ENCODE results near the gene ADD3. TPM values are rescaled to one million over a fixed set of nuclear protein-coding genes. Genes with fewer than 3 reads are reported as not detected.
A peak's percentile ranks its signal among the peaks of the same experiment; 100 is the strongest.

ADD3 gene
- total RNA-seq, 1 donor from 2014 or later, result 113 TPM

DNA sequence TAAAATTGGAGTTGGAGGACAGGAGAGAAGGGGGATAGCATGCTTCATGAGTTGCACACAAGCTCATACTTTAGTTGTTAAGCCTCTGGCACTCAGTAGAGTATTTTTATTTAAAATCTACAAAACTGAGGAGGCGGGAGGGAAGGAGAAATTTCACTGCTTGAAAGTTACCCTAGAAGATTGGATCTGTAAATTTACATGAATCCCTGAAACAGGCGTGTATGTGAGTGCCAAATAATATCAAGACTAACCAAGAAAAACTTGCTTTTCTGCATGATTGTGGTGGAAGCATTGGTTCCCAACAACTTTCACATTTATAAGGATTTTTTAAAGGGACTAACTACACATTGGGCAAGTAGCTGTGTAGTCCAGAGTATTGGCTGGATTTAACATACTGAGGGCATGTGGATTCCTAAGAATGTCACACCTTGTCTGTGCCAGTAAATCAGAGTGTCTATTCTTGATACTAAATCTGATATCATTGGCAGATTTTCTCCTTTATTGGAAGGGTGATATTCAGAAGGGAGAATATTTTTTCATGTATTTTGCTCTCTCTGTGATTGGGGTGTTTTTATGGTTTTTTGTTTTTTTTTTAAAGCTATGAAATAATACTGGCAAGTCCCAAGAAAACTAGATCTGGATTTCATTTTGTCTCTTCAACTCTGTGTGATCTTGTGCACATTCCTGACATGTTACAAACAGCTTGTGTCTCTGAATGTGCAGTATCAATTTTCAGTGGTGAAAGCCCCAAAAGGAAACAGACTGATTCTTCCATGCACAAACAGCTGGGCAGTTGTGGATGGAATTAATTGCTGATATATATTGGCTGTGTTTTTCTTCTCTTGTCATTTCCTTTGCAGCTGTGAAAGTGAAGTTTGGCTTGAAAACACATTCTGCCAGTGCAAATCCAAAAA is 67.2 kb downstream of the ADD3 start:
- Histone ChIP-seq H3K9me3 (ENCODE audit: control insufficient read depth in 3 of 3, low read length in 3 of 3) (no peaks in the 10 kb centered on the region), H3K36me3 (ENCODE audit: control insufficient read depth in 3 of 3, insufficient read depth in 3 of 3, low read length in 3 of 3) (no peaks in the 10 kb centered on the region), H3K4me3 (ENCODE audit: low read length in 3 of 3) (peak overlapping the region in 1 of 3 donors; percentile 24), H3K9ac (ENCODE audit: low read depth in 1 of 3, low read length in 3 of 3) (peak overlapping the region in 1 of 3 donors; percentile 40), H3K27me3 (ENCODE audit: control insufficient read depth in 3 of 3, insufficient read depth in 3 of 3, low read length in 3 of 3) (no peaks in the 10 kb centered on the region), H3K27ac (ENCODE audit: low read depth, low read length) (peak overlapping the region; percentile 43), H3K4me1 (ENCODE audit: control insufficient read depth in 3 of 3, insufficient read depth in 3 of 3, low read length in 3 of 3) (peaks cover 17 to 43% (median 33%) of the 10 kb centered on the region in 3 donors)

GRCh38 chr10:110075686-110076085 is 67.9 kb downstream of the ADD3 start:
- Histone ChIP-seq H3K4me1 (ENCODE audit: control insufficient read depth in 3 of 3, insufficient read depth in 3 of 3, low read length in 3 of 3) (peaks cover 17 to 43% (median 33%) of the 10 kb centered on the region in 3 donors), H3K27me3 (ENCODE audit: control insufficient read depth in 3 of 3, insufficient read depth in 3 of 3, low read length in 3 of 3) (no peaks in the 10 kb centered on the region), H3K4me3 (ENCODE audit: low read length in 3 of 3) (no peak overlapping the region), H3K36me3 (ENCODE audit: control insufficient read depth in 3 of 3, insufficient read depth in 3 of 3, low read length in 3 of 3) (no peaks in the 10 kb centered on the region), H3K9ac (ENCODE audit: low read depth in 1 of 3, low read length in 3 of 3) (no peak overlapping the region), H3K27ac (ENCODE audit: low read depth, low read length) (peak overlapping the region; percentile 43), H3K9me3 (ENCODE audit: control insufficient read depth in 3 of 3, low read length in 3 of 3) (no peaks in the 10 kb centered on the region)

DNA sequence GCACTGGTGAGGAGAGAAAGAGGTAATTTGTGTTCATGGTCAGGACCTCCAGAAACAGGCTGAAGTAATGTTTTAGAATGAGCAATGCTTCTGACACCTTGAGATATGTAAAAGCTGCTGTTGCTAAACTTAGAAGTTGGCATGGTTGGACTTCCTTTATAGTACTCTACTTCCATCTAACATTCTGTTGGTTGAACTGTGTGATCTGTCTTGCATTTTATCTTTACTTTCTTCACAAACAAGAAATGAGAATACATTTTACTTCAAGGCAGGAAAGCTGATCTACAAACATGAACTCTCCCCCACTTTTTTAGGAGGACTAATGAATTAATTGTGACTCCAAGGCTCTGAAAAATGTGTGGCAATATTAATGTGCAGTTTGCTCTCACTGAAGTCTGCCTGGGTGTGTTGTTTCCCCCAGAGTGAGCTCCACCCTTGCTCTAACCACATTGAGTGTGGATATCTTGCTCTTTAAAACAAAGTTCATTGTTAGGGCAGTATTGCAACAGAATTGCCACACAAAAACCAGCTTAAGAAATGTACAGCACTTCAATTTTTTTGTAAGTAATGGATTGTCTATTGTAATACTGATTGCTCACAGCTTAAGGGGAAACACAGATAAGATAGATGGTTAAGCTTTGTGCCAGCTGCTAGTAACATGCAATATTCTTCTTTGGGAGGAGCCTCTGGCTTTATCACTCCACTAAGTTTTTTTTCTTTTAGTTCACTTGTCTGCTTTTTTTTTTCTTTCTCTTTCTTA is 69.0 kb downstream of the ADD3 start:
- no peaks in the 10 kb centered on the region for H3K36me3 ChIP-seq (ENCODE audit: control insufficient read depth in 3 of 3, insufficient read depth in 3 of 3, low read length in 3 of 3)
- H3K27ac ChIP-seq (ENCODE audit: low read depth, low read length), result peak overlapping the region; percentile 51
- no peak overlapping the region for H3K9ac ChIP-seq (ENCODE audit: low read depth in 1 of 3, low read length in 3 of 3)
- no peaks in the 10 kb centered on the region for H3K9me3 ChIP-seq (ENCODE audit: control insufficient read depth in 3 of 3, low read length in 3 of 3)
- H3K4me1 ChIP-seq (ENCODE audit: control insufficient read depth in 3 of 3, insufficient read depth in 3 of 3, low read length in 3 of 3), result peaks cover 19 to 44% (median 33%) of the 10 kb centered on the region in 3 donors
- H3K27me3 ChIP-seq (ENCODE audit: control insufficient read depth in 3 of 3, insufficient read depth in 3 of 3, low read length in 3 of 3), result no peaks in the 10 kb centered on the region
- H3K4me3 ChIP-seq (ENCODE audit: low read length in 3 of 3), result peak overlapping the region in 2 of 3 donors; percentile 1 to 45

- no peaks in the 10 kb centered on the region for H3K9me3 ChIP-seq (ENCODE audit: control insufficient read depth in 3 of 3, low read length in 3 of 3)
- H3K9ac ChIP-seq (ENCODE audit: low read depth in 1 of 3, low read length in 3 of 3), result no peak overlapping the region
- peak overlapping the region in 1 of 3 donors; percentile 45 for H3K4me3 ChIP-seq (ENCODE audit: low read length in 3 of 3)
- H3K27me3 ChIP-seq (ENCODE audit: control insufficient read depth in 3 of 3, insufficient read depth in 3 of 3, low read length in 3 of 3), result no peaks in the 10 kb centered on the region
- peak overlapping the region; percentile 51 for H3K27ac ChIP-seq (ENCODE audit: low read depth, low read length)
- no peaks in the 10 kb centered on the region for H3K36me3 ChIP-seq (ENCODE audit: control insufficient read depth in 3 of 3, insufficient read depth in 3 of 3, low read length in 3 of 3)
- H3K4me1 ChIP-seq (ENCODE audit: control insufficient read depth in 3 of 3, insufficient read depth in 3 of 3, low read length in 3 of 3), result peaks cover 20 to 47% (median 33%) of the 10 kb centered on the region in 3 donors
These were observed 69.8 kb downstream of the ADD3 start for GRCh38 chr10:110077436-110078130.

GRCh38 chr10:110078317-110078716 is 70.5 kb downstream of the ADD3 start:
- H3K36me3 ChIP-seq (ENCODE audit: control insufficient read depth in 3 of 3, insufficient read depth in 3 of 3, low read length in 3 of 3), result no peaks in the 10 kb centered on the region
- H3K4me3 ChIP-seq (ENCODE audit: low read length in 3 of 3), result peak overlapping the region in 1 of 3 donors; percentile 19
- H3K27me3 ChIP-seq (ENCODE audit: control insufficient read depth in 3 of 3, insufficient read depth in 3 of 3, low read length in 3 of 3), result no peaks in the 10 kb centered on the region
- H3K27ac ChIP-seq (ENCODE audit: low read depth, low read length), result peak overlapping the region; percentile 51
- H3K4me1 ChIP-seq (ENCODE audit: control insufficient read depth in 3 of 3, insufficient read depth in 3 of 3, low read length in 3 of 3), result peaks cover 20 to 47% (median 33%) of the 10 kb centered on the region in 3 donors
- H3K9ac ChIP-seq (ENCODE audit: low read depth in 1 of 3, low read length in 3 of 3), result no peak overlapping the region
- H3K9me3 ChIP-seq (ENCODE audit: control insufficient read depth in 3 of 3, low read length in 3 of 3), result no peaks in the 10 kb centered on the region

GRCh38 chr10:110081911-110082310 is 74.1 kb downstream of the ADD3 start:
- Histone ChIP-seq H3K4me3 (ENCODE audit: low read length in 3 of 3) (peak overlapping the region in 1 of 3 donors; percentile 32), H3K27me3 (ENCODE audit: control insufficient read depth in 3 of 3, insufficient read depth in 3 of 3, low read length in 3 of 3) (no peaks in the 10 kb centered on the region), H3K9ac (ENCODE audit: low read depth in 1 of 3, low read length in 3 of 3) (no peak overlapping the region), H3K36me3 (ENCODE audit: control insufficient read depth in 3 of 3, insufficient read depth in 3 of 3, low read length in 3 of 3) (no peaks in the 10 kb centered on the region), H3K27ac (ENCODE audit: low read depth, low read length) (peak overlapping the region; percentile 25), H3K9me3 (ENCODE audit: control insufficient read depth in 3 of 3, low read length in 3 of 3) (no peaks in the 10 kb centered on the region), H3K4me1 (ENCODE audit: control insufficient read depth in 3 of 3, insufficient read depth in 3 of 3, low read length in 3 of 3) (peaks cover 4 to 17% (median 12%) of the 10 kb centered on the region in 3 donors)

DNA sequence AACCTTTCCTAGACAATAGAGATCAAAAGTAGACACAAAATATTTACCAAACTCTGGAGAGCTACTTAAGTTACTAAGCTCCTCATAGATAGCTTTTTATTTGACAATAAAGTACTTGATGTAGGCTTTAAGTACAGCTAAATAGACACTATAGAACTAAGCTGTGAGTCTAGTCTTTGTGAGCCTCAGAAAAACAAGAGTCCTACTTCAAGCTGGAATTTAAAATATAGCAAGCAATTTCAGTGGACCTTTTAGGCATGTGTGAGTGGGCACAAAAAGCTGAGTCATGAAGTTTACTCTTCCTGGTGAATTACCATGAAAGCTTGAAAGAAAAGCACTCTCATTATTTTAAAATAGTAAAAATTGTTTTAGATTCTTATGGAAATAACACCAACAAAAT is 76.1 kb downstream of the ADD3 start:
- no peak overlapping the region for H3K4me3 ChIP-seq (ENCODE audit: low read length in 3 of 3)
- no peak overlapping the region for H3K9ac ChIP-seq (ENCODE audit: low read depth in 1 of 3, low read length in 3 of 3)
- H3K27ac ChIP-seq (ENCODE audit: low read depth, low read length), result no peak overlapping the region
- H3K36me3 ChIP-seq (ENCODE audit: control insufficient read depth in 3 of 3, insufficient read depth in 3 of 3, low read length in 3 of 3), result no peaks in the 10 kb centered on the region
- H3K27me3 ChIP-seq (ENCODE audit: control insufficient read depth in 3 of 3, insufficient read depth in 3 of 3, low read length in 3 of 3), result no peaks in the 10 kb centered on the region
- H3K4me1 ChIP-seq (ENCODE audit: control insufficient read depth in 3 of 3, insufficient read depth in 3 of 3, low read length in 3 of 3), result peaks cover 0 to 4% (median 3%) of the 10 kb centered on the region in 3 donors
- no peaks in the 10 kb centered on the region for H3K9me3 ChIP-seq (ENCODE audit: control insufficient read depth in 3 of 3, low read length in 3 of 3)

DNA sequence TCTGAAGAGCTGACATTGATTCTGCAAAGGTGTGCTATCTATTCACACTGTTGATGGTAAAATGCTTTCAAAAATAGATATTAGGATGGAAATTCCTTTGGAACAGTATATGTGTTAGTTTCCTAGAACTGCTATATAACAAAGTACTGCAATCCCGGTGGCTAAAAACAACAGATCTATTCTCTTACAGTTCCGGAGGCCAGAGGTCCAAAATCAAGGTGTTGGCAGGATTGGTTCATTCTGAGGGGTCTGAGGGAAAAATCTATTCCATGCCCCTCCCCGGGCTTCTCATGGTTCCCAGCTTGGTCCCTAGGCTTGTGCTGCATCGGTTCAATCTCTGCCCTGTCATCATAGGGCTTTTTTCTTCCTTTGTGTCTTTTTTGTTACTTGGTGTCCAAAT is 79.9 kb downstream of the ADD3 start:
- Histone ChIP-seq H3K27ac (ENCODE audit: low read depth, low read length) (no peak overlapping the region), H3K9ac (ENCODE audit: low read depth in 1 of 3, low read length in 3 of 3) (no peak overlapping the region), H3K27me3 (ENCODE audit: control insufficient read depth in 3 of 3, insufficient read depth in 3 of 3, low read length in 3 of 3) (no peaks in the 10 kb centered on the region), H3K36me3 (ENCODE audit: control insufficient read depth in 3 of 3, insufficient read depth in 3 of 3, low read length in 3 of 3) (no peaks in the 10 kb centered on the region), H3K4me3 (ENCODE audit: low read length in 3 of 3) (no peak overlapping the region), H3K4me1 (ENCODE audit: control insufficient read depth in 3 of 3, insufficient read depth in 3 of 3, low read length in 3 of 3) (no peaks in the 10 kb centered on the region), H3K9me3 (ENCODE audit: control insufficient read depth in 3 of 3, low read length in 3 of 3) (no peaks in the 10 kb centered on the region)

DNA sequence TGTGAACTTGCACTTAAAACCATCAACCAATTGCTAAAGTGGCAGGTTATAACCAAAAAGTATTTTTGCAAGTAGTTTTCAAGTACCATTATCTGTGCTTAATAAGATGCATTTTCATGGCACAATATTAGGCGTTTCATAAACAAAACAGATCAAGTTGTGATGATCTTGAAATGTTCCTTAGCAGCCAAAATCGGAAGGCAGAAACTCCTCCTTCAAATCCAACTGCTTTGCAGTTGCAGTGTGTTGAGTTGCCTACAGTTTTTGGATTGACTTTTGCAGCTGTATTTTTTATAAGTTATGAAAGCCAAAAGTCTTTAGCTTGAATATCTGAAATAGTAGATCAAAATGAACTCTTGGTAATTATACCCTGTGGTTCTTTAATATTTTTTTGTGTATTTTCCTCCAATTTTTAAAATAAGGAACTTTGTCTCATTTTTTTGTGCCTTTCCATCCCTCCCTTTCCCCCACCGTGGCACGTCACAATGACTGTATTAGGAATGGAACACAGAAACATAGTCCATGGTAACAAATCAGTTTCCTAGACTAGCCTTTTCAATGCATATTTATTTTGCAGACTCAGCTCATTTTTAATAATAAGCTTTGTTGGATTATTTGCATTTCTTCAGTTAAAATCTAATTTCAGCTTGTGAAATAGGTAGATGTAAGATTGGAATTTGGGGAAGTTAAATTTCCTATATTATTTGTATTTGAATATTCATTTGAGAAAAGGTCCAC is 80.8 kb downstream of the ADD3 start:
- Histone ChIP-seq H3K4me3 (ENCODE audit: low read length in 3 of 3) (no peak overlapping the region), H3K9me3 (ENCODE audit: control insufficient read depth in 3 of 3, low read length in 3 of 3) (no peaks in the 10 kb centered on the region), H3K36me3 (ENCODE audit: control insufficient read depth in 3 of 3, insufficient read depth in 3 of 3, low read length in 3 of 3) (no peaks in the 10 kb centered on the region), H3K27ac (ENCODE audit: low read depth, low read length) (peak overlapping the region; percentile 9), H3K27me3 (ENCODE audit: control insufficient read depth in 3 of 3, insufficient read depth in 3 of 3, low read length in 3 of 3) (no peaks in the 10 kb centered on the region), H3K4me1 (ENCODE audit: control insufficient read depth in 3 of 3, insufficient read depth in 3 of 3, low read length in 3 of 3) (no peaks in the 10 kb centered on the region), H3K9ac (ENCODE audit: low read depth in 1 of 3, low read length in 3 of 3) (no peak overlapping the region)

Measured in skeletal muscle tissue (tissue), 4 donors.